Cardiac fibroblast (primary cell): Measurements from ENCODE around the gene COG3.

ENCODE experiments used
- DNase-seq, 2 donors: peaks; one replicate each; pipeline versions ENCODE4 v3.0.0 to v3.0.0-alpha.2; 2010; ENCODE audit warnings: low read depth in 2 of 2
- H3K4me3 ChIP-seq, 2 donors: replicated peaks in 1 of 2; 1 replicate in 1 of 2; 2 replicates in 1 of 2; pipeline ENCODE4 v1.5.1; 2011; ENCODE audit warnings: low read depth in 2 of 2, low read length in 2 of 2, mild to moderate bottlenecking in 2 of 2, moderate library complexity in 1 of 2
- CTCF ChIP-seq: IDR thresholded peaks from one replicate; pipeline ENCODE4 v1.5.1; 2011; ENCODE audit warnings: low read depth, mild to moderate bottlenecking, low read length, inconsistent platforms

The COG3 gene

GRCh38 chr13:45529758-45530157 is 65.0 kb downstream of the COG3 start:
- no peak for DNase-seq
- no peak overlapping the region for H3K4me3 ChIP-seq
- TF ChIP-seq CTCF = no peak

- no peak for TF ChIP-seq CTCF
- H3K4me3 ChIP-seq = no peak overlapping the region
- no peak for DNase-seq
Measured at GRCh38 chr13:45534604-45535003, 69.9 kb downstream of the COG3 start.

- no peak for DNase-seq
- no peak overlapping the region for H3K4me3 ChIP-seq
- no peak for TF ChIP-seq CTCF
Measured at GRCh38 chr13:45536224-45536623, 71.5 kb downstream of the COG3 start.

GRCh38 chr13:45537516-45537915 is 72.8 kb downstream of the COG3 start:
- DNase-seq = peak in 1 of 2 donors; percentile 33
- no peak overlapping the region for H3K4me3 ChIP-seq
- TF ChIP-seq CTCF = no peak

GRCh38 chr13:45538382-45538781 is 73.6 kb downstream of the COG3 start:
- no peak overlapping the region for H3K4me3 ChIP-seq
- no peak for TF ChIP-seq CTCF
- no peak for DNase-seq

- DNase-seq = no peak
- H3K4me3 ChIP-seq = no peak overlapping the region
Measured at GRCh38 chr13:45540195-45540594, 75.5 kb downstream of the COG3 start.

More at GRCh38 chr13:45540195-45540594, 75.5 kb downstream of the COG3 start:
- TF ChIP-seq CTCF = no peak
